Loucy (cell line): Measurements from ENCODE around the gene POC1A.

Source experiments
- H2AFZ ChIP-seq: fragments of 200-600 bp; sonication (generic); 2 replicates; pipeline ENCODE4 v1.6.0; 2016; ENCODE audit warnings: antibody characterized with exemption, mild to moderate bottlenecking, low read length, moderate library complexity
- H3F3A ChIP-seq: fragments of 200-600 bp; 2 replicates; pipeline ENCODE4 v1.6.0; 2016; ENCODE audit warnings: antibody characterized with exemption, low read depth, mild to moderate bottlenecking
- H3K27me3 ChIP-seq: fragments of 200-600 bp; sonication (generic); 2 replicates; pipeline ENCODE4 v1.6.1; 2014; ENCODE audit warnings: low read length, mild to moderate bottlenecking; ENCODE audit not compliant: insufficient read depth, poor library complexity, severe bottlenecking
- H3K36me3 ChIP-seq: fragments of 200-600 bp; sonication (generic); 2 replicates; pipeline ENCODE4 v1.6.1; 2016; ENCODE audit warnings: low read length; ENCODE audit not compliant: insufficient read depth
- H3K4me1 ChIP-seq: fragments of 200-600 bp; sonication (generic); 2 replicates; pipeline ENCODE4 v1.5.1; 2014; ENCODE audit warnings: low read length, mild to moderate bottlenecking; ENCODE audit not compliant: insufficient read depth, poor library complexity, severe bottlenecking
- H3K4me2 ChIP-seq: fragments of 200-600 bp; sonication (generic); 2 replicates; pipeline ENCODE4 v1.6.0; 2014; ENCODE audit warnings: antibody characterized with exemption, low read length, low read depth, mild to moderate bottlenecking; ENCODE audit not compliant: poor library complexity, severe bottlenecking
- H3K4me3 ChIP-seq: fragments of 200-600 bp; sonication (generic); 2 replicates; pipeline ENCODE4 v1.5.1; 2014; ENCODE audit warnings: low read length, mild to moderate bottlenecking, mixed read lengths; ENCODE audit not compliant: poor library complexity, severe bottlenecking
- H3K79me2 ChIP-seq: fragments of 200-600 bp; sonication (generic); 2 replicates; pipeline ENCODE4 v1.6.1; 2014; ENCODE audit warnings: low read length; ENCODE audit not compliant: insufficient read depth
- H3K9ac ChIP-seq: fragments of 200-600 bp; sonication (generic); 2 replicates; pipeline ENCODE4 v1.6.0; 2014; ENCODE audit warnings: mild to moderate bottlenecking, low read depth, low read length, moderate library complexity; ENCODE audit not compliant: poor library complexity, severe bottlenecking
- H3K9me2 ChIP-seq: fragments of 200-600 bp; sonication (generic); replicated peaks from 2 replicates; pipeline ENCODE4 v1.6.1; 2016; ENCODE audit warnings: low read depth, low read length, mixed read lengths
- H3K9me3 ChIP-seq: fragments of 200-600 bp; sonication (generic); 2 replicates; pipeline ENCODE4 v1.6.1; 2014; ENCODE audit warnings: mild to moderate bottlenecking, antibody characterized with exemption, low read length, low read depth; ENCODE audit not compliant: insufficient read depth
- H4K20me1 ChIP-seq: fragments of 200-600 bp; sonication (generic); 2 replicates; pipeline ENCODE4 v1.6.0; 2014; ENCODE audit warnings: antibody characterized with exemption, low read length, mild to moderate bottlenecking; ENCODE audit not compliant: insufficient read depth, poor library complexity, severe bottlenecking
- EZH2phosphoT487 ChIP-seq: fragments of 200-600 bp; IDR thresholded peaks from 2 replicates; pipeline ENCODE4 v1.6.1; 2018; ENCODE audit warnings: antibody characterized with exemption, mild to moderate bottlenecking, moderate library complexity, borderline replicate concordance
- TF ChIP-seq, protein P1 (sequence below): fragments of 200-600 bp; sonication (generic); conservative IDR thresholded peaks from 2 replicates; pipeline ENCODE4 v1.5.1; 2014; ENCODE audit warnings: mild to moderate bottlenecking, antibody characterized with exemption, low read length

The POC1A gene

DNA sequence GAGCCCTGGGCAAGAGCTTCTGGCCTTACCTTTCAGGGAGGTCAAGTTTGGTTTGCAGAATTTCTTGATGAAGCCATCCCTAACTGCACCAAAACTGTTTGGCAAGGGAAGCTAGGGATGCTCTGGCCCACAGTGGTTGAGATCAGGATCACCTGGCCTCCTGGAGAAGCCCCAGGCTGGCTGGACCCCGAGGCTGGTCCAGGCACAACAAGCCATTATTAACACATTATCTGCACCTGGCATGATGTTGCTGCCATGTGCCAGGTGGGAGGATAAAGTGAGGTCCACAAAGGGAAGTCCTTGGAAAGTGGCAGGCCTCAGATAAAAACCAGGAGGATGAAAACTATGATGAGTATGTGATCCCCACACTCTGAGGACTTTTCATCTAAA lies 62.0 kb downstream of the POC1A start:
- Histone ChIP-seq H3K27me3 (no peaks in the 10 kb centered on the region), H3K36me3 (peaks cover 71% of the 10 kb centered on the region; the same call in 1 of the 2 replicates), H3K79me2 (no peaks in the 10 kb centered on the region), H4K20me1 (no peaks in the 10 kb centered on the region), H3K9me3 (no peaks in the 10 kb centered on the region), H3K4me3 (no peak overlapping the region), H3K9me2 (no peaks in the 10 kb centered on the region), H3K4me2 (no peak overlapping the region), H3K9ac (no peak overlapping the region), H2AFZ (no peak overlapping the region), H3K4me1 (peaks cover 21% of the 10 kb centered on the region), H3F3A (no peaks in the 10 kb centered on the region)
- TF ChIP-seq, protein P1, sequence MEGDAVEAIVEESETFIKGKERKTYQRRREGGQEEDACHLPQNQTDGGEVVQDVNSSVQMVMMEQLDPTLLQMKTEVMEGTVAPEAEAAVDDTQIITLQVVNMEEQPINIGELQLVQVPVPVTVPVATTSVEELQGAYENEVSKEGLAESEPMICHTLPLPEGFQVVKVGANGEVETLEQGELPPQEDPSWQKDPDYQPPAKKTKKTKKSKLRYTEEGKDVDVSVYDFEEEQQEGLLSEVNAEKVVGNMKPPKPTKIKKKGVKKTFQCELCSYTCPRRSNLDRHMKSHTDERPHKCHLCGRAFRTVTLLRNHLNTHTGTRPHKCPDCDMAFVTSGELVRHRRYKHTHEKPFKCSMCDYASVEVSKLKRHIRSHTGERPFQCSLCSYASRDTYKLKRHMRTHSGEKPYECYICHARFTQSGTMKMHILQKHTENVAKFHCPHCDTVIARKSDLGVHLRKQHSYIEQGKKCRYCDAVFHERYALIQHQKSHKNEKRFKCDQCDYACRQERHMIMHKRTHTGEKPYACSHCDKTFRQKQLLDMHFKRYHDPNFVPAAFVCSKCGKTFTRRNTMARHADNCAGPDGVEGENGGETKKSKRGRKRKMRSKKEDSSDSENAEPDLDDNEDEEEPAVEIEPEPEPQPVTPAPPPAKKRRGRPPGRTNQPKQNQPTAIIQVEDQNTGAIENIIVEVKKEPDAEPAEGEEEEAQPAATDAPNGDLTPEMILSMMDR = no peak
- no peak for TF ChIP-seq EZH2phosphoT487

- Histone ChIP-seq H3K9me3 (no peaks in the 10 kb centered on the region), H3K79me2 (no peaks in the 10 kb centered on the region), H3K27me3 (no peaks in the 10 kb centered on the region), H3K4me2 (no peak overlapping the region), H3K4me3 (no peak overlapping the region), H3F3A (no peaks in the 10 kb centered on the region), H3K9me2 (no peaks in the 10 kb centered on the region), H2AFZ (no peak overlapping the region), H3K36me3 (peaks cover 65% of the 10 kb centered on the region; the same call in 1 of the 2 replicates), H4K20me1 (no peaks in the 10 kb centered on the region), H3K9ac (no peak overlapping the region), H3K4me1 (peaks cover 26% of the 10 kb centered on the region)
- TF ChIP-seq, protein P1 = no peak
- no peak for TF ChIP-seq EZH2phosphoT487
Observed at GRCh38 chr3:52091586-52092270, 62.5 kb downstream of the POC1A start.

DNA sequence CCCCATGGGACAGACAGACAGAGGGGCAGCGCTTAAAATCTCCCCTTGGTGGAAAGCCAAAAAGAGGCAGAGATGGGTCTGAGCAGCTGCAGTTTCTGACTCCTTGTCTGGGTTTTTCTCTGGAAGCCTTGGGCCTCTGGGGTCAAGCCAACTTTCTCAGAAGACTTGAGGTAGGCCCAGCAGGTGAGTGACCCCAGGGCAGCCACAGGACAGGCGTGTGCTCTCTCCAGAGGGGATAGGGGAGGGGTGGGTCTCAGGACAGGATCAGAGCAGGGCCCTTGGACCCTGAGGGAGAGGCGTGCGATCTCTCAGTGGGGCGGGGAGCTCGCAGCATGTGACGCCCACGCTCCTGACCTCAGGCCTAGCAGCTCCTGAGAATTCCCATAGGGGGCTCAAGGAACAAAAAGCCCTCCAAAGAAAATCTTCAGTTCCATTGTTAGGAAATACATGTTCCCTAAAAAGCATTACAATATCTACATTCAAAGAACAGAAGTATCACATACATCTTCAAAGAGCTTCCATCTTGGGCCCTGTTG lies 63.2 kb downstream of the POC1A start:
- Histone ChIP-seq H3K4me3 (no peak overlapping the region), H3K79me2 (no peaks in the 10 kb centered on the region), H3K4me1 (peaks cover 33% of the 10 kb centered on the region), H4K20me1 (no peaks in the 10 kb centered on the region), H3K4me2 (no peak overlapping the region), H3K9me2 (no peaks in the 10 kb centered on the region), H3K36me3 (peaks cover 58% of the 10 kb centered on the region; the same call in 1 of the 2 replicates), H3F3A (no peaks in the 10 kb centered on the region), H2AFZ (no peak overlapping the region), H3K9ac (no peak overlapping the region), H3K9me3 (no peaks in the 10 kb centered on the region), H3K27me3 (no peaks in the 10 kb centered on the region)
- TF ChIP-seq EZH2phosphoT487 = no peak
- TF ChIP-seq, protein P1 = no peak
